Hematopoietic multipotent progenitor cell treated with erythropoietin and hydrocortisone succinate and interleukin-3 and kit ligand, for 4 days (in vitro differentiated cells): ENCODE results near the gene ARRDC1.
"Not testable (repeated sequence)": the region's sequence is repeated elsewhere in the genome, so short reads cannot be mapped to it uniquely, and the experiment has no call there.

Experiments used
- DNase-seq: peaks from one replicate; pipeline ENCODE4 v3.0.0-alpha.2; 2015

Gene ARRDC1

DNA sequence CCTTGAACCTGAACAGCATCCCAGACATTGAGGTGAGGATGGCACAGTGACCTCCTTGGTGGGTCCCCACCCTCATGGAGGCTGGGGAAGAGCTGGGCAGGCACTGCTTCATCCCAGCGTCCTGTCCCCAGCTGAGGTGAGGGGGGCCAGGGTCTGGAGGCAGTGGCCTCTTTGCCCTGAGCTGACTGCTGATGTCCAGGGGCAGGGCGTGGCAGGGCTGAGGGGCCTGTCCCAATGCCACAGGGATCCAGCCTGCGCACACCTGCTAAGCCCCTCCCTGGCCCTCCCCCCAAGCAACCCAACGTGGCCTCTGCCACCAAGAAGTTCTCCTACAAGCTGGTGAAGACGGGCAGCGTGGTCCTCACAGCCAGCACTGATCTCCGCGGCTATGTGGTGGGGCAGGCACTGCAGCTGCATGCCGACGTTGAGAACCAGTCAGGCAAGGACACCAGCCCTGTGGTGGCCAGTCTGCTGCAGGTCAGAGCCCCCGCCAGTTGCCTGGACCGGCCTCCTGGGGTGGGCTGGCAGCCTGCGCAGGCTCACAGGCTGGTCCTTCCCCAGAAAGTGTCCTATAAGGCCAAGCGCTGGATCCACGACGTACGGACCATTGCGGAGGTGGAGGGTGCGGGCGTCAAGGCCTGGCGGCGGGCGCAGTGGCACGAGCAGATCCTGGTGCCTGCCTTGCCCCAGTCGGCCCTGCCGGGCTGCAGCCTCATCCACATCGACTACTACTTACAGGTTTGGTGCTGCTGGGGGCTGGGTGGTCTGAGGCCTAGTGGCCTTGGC is 8.4 kb downstream of the ARRDC1 start:
- no peak for DNase-seq

DNA sequence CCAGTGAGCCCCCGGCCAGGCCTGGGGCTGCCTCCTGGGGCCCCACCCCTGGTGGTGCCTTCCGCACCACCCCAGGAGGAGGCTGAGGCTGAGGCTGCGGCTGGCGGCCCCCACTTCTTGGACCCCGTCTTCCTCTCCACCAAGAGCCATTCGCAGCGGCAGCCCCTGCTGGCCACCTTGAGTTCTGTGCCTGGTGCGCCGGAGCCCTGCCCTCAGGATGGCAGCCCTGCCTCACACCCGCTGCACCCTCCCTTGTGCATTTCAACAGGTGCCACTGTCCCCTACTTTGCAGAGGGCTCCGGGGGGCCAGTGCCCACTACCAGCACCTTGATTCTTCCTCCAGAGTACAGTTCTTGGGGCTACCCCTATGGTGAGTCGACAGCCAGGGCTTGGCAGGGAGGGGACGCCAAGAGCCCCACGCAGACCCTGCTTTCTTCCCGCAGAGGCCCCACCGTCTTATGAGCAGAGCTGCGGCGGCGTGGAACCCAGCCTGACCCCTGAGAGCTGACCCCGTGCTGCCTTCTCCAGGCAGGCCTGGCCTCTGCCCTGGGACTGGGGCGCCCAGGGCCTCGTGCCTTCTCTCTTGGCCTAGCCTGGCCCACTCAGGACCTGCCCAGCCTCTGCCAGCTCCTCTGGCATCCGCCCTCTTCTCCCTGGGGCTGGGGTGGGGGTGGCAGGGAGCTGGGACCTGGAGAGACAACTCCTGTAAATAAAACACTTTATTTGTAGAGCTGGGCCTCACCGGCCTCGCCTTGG is 9.3 kb downstream of the ARRDC1 start:
- DNase-seq: peak; percentile 45

DNA sequence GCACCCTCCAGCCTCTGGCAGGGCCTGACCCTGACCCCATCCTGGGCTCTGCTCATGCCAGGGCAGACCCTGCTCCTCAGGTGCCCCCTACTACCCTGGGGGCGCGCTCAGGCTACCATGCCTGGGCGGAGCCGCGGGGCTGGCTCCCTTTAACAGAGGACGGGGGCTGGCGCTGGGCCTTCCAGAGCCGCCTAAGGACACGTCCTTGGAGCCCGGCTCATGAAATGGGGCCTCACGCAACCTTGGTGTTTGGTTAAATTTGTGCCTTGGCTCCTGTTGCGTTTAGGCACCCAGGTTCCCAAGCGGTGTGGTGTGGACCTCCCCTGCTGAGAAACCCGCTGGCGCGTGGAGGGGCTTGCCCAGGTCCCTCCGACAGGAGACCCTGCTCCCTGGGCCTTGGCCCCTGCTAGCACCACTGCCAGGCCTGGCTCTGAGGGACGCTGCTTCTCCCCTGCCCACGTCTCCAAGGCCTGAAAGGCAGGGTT is 9.9 kb downstream of the ARRDC1 start:
- no peak for DNase-seq

DNA sequence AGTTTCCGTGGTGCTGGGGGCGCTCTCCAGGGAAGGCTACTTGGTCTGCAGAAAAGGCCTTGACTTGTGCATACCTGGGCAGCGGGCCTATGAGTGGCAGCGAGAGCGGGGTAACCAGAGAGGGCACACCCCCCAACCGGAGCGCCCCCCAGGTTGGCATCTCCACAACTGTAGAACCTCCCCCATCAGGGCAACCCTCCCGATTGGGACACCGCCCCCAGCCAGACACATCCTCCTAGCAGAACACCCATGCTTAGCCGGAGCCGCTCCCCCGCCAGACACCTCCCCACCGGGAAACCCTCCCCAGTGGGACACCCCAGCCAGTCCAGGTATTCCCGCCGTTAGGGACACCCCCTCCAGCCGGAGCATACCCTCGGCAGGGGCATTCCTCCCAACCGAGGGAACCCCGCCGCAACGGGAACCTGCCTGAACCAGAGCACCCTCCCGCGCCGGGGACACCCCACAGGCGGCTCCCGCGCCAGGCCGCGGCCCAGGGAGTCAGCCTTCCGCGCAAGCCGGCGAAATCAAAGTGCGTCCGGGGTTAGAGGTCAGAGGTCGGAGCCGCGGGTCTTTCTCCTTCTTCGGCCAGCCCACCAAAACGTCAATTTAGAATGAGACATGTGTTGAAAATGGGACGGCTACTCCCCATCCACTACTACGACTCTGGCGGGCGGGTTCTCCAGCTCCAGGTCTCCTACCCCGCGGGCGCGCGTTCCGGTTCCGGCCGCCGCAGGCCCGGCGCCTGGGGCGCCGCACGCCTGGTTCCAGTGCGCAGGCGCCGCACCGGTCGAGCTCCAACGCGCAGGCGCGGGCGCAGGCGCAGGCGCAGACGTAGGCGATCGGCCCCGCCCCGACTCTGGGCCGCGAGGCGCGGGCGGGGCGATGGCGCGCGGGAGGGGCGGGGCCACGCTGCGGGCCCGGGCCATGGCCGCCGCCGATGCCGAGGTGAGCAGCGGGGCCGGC is 12.9 kb downstream of the ARRDC1 start, which contains the start of gene EHMT1:
Gene EHMT1 (plus strand): TSS at position 901 of the 963 bp plus-strand sequence. CDS start 24 bp downstream, at position 925.
- peak; percentile 94 for DNase-seq

DNA sequence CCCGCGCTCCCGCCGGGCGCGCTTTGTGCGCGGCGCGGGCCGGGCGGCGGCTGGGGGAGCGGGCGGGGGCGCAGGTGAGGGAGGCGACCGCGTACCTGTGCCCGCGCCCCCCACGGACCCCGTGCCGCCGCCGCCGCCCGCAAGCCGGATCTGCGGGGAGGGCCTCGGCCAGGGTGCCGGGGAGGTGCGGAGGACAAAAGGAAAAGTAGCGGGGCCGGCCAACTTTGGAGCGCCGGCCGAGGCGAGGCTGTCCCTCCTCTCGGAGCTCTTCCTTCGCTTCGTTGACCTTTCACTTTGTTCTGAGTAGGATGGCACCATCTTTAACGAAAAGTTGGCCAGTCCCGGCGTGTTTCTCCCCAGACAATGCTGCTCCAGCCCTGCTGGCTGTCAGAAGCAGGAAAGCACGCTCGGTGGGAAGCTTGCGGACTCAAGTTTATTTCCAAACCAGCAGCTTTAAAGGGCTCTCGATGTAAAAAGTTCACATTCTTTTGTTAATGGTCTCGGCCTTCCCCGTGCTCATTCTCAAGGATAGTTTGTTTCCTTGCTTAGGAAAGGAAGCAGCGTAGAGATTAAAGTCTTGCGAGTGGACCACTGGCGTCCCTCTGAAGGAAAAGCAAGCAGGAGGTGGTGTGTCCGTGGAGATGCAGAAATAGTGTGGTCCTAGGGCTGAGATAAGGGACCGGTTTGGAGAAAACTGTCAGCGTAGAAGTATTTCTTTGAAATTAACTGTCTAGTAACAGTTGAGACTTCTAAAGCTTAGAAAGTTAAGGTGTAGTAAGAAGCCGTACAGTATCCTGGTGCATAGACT is 14.0 kb downstream of the ARRDC1 start:
- DNase-seq: peak; percentile 65

DNA sequence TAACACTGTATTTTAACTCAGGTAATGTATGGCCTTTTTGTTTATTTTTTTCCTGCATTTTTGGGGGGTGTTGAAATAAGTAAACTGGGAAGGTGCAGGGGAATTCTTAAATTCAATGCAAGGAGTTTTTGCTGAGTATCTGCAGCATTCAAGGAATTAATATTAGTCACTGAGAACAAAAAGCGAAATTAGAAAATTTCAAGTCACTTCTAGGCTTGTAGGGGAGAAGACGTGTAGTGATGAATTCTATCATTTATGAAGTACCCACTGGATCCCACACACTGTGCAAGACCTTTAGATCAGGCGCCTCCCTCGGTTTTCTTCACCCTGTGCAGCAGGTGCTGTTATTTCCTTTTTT is 14.5 kb downstream of the ARRDC1 start:
- DNase-seq: no peak

DNA sequence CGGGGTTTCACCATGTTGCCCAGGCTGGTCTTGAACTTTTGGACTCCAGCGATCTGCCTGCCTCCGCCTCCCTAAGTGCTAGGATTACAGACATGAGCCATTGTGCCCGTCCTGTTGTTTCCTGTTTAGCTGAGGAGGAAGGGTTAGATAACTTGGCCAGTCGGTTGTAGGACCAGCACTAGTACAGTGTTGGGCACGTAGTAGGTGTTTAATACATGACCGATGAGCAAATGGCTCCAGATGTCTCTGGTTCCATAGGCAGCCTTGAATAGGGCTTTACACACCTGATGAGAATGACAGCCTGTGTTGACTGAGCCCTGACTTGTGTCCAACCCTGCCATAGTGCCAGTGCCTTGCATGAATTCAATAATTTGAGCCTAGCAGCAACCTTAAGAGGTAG is 15.1 kb downstream of the ARRDC1 start:
- no peak for DNase-seq

DNA sequence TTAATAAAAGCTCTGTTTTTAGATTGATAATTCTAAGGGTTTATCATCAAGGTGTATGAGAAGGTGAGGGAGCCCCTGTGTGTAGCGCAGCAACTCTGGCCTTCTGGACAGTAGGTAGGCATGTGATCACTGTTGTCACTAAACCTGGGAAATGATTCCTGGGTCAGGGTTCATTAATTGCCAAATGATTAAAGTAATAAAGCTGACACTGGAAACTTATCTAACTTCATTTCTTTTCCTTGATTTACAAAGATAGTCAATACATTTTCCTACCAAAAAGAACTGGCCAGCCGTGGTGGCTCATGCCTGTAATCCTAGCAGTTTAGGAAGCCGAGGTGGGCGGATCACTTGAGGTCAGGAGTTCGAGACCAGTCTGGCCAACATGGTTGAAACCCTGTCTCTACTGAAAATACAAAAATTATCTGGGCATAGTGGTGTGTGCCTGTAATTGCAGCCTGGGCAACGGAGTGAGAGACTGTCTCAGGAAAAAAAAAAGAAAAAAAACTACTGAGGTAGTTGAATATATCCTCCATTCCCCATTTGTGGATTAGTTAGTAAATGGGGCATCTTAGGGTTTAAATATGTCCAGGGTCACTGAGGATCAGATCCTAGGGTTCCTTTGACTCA is 15.8 kb downstream of the ARRDC1 start:
- peak; percentile 74 for DNase-seq

DNA sequence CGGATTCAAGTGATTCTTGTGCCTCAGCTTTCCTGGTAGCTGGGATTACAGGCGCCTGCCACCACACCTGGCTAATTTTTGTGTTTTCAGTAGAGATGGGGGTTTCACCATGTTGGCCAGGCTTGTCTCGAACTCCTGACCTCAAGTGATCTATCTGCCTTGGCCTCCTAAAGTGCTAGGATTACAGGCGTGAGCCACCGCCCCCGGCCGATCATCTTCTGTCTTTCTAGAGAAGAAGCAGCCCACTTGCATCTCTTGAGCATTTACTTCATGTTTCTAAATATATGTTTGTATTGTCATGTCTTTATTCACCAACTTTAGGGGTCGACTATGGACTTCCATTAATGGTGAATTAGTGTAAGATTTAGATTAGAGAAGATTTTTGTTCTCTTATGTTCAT is 16.7 kb downstream of the ARRDC1 start:
- not testable (repeated sequence) for DNase-seq

DNA sequence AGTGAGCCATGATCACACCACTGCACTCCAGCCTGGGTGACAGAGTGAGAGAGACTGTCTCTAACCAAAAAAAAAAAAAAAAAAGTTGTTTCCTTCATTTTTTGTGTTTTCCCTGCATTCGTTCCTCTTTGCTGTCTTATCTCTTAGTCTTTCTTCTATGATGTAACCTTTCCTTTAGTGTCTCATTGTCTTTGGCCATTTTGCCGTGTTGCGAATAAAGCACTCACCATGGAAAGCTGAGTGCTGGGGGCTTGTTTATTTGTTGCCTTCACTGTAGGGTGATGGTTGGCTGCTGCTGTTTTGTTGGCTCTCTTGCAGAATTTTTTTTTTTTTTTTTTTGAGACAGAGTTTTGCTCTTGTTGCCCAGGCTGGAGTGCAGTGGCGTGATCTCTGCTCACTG is 21.0 kb downstream of the ARRDC1 start:
- DNase-seq: peak; percentile 60

DNA sequence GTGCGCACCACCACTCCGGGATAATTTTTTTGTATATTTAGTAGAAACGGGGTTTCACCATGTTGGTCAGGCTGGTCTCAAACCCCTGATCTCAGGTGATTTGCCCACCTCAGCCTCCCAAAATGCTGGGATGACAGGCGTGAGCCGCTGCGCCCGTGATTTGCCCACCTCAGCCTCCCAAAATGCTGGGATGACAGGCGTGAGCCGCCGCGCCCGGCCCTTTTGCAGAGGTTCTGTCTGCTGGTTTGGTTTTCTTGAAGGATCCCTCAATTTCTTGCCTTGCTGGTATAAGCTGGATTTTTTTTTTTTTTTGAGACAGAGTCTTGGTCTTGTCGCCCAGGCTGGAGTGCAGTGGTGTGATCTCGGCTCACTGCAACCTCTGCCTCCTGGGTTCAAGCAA is 21.9 kb downstream of the ARRDC1 start:
- DNase-seq: not testable (repeated sequence)

DNA sequence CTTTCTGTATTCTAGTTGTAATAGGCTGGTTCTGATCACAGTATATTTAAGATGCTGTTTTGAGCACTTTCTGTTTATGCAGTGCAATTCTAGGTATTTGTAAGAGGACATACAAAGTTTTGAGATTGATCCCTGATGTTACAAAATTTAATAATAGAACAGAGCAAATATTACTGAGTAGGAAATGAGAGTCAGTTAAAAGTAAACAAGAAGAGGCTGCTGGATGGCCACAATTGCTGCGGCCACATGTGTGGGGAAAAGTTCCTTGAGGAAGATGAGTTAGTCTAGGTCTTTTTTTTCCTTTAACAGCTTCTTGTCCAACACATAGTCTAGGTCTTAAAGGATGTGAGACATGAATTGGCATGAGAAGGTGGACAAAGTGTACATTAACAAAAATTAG is 24.6 kb downstream of the ARRDC1 start:
- no peak for DNase-seq

DNA sequence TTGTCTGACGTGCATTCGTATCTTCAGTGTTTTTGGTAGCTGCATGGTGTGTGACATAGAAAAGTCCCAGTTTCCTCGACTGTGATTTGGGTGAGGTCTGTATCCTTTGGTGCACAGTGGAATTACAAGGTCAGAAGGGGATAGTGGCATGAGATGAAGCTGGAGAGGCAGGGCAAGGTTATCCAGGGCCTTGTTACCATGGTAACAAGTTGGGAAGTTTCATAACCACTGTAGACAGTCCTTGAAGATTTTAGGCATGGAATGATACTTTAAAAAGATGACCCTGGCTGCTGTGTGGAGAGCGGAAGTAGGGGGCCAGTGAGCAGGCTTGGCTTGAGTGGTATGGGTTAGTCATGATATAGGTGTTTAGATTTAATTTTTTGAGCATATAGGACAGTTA is 25.2 kb downstream of the ARRDC1 start:
- no peak for DNase-seq

DNA sequence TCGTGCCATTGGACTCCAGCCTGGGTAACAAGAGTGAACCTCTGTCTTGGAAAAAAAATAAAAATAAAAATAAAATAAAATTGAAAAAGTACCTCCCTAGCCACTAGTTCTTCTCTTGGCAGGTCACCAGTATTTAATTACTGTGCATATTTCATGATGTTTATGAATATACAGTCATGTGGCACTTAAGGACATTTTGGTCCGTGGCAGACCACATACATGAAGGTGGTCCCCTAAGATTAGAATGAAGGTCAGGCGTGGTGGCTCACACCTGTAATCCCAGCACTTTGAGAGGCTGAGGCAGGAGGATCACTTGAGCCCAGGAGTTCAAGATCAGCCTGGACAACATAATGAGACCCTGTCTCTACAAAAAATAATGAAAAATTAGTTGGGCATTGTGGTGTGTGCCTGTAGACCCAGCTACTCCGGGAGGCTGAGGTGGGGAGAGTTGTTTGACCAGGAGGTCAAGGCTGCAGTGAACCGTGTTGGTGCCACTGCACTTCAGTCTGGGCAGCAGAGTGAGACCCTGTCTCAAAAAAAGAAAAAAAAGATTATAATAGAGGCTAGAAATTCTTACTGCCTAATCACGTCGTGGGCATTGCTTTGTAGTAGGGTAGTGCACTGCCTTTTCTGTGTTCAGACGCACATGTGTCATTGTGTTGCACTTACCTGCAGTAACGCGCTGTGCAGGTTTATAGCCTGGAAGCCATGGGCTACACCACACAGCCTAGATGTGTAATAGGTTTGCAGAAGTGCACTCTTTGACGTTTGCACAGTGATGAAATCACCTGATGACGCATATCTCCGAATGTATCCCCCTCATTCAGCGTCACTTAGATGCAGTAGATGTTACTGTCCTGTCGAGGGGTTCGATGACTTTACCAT is 26.1 kb downstream of the ARRDC1 start:
- no peak for DNase-seq

DNA sequence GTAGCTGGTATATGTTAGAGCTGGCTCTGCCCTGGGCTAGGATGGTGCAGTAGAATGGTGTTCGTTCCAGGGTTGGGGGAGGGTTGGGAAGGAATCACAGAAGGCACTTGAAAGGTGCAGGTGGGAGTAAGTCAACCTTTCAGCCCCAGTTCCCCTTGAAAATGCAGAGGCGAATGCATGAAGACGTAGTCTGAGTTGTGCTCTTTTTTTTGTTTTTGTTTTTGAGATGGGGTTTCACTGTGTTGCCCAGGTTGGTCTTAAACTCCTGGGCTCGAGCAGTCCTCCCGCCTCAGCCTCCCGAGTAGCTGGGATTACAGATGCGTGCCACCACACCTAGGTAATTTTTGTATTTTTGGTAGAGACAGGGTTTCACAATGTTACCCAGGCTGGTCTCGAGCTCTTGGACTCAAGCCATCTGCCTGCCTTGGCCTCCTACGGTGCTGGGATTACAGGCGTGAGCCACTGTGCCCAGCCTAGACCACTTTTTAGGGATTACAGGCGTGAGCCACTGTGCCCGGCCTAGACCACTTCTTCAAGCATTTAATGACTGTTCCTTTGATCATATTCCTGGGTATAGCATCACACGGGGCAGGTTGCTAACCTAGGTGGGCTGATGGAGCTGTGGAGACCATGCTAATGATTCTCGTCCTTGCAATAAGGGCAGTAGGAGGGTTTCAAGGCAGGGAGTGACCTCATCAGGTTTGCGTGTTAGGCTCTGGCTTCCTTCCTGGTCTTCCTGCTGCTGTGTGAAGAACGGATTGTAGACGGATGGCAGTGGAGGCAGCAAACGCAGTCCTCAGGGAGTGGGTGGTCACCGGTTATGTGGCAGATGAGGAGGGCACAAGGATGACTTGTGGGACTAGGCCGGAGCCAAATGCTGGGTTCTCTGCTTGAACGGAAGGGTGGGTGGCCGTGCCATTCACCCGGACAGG is 27.0 kb downstream of the ARRDC1 start:
- DNase-seq: no peak

DNA sequence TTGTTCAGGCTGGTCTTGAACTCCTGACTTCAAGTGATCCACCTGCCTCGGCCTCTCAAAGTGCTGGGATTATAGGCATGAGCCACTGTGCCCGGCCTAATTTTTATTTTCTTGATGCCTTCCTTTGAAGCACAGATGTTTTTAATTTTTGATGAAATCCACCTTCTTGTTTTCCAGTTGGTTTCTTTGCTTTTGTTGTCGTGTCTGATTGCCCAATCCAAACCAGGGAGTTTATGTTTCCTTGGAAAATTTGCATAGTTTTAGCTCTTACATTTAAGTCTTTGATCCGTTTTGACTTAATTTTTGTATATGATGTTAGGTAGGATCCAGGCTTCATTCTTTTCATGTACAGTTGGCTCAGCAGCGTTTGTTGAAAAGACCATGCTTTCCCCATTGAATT is 28.5 kb downstream of the ARRDC1 start:
- DNase-seq: no peak

DNA sequence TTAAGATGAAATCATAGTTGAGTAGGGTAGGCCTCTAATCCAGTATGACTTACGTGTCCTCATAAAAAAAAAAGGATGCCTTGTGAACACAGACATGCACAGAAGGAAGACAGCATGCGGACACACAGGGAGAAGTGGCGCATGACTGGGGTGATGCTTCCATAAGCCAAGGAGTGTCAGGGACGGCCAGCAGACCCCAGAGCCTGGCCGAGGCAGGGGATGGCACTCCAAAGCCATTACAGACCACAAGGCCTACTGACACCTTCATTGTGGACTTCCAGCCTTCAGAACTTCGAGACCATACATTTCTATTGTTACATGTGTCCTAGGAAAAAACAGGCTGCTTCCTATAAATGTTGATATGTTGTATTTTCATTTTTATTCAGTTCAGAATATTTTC is 33.2 kb downstream of the ARRDC1 start:
- no peak for DNase-seq

DNA sequence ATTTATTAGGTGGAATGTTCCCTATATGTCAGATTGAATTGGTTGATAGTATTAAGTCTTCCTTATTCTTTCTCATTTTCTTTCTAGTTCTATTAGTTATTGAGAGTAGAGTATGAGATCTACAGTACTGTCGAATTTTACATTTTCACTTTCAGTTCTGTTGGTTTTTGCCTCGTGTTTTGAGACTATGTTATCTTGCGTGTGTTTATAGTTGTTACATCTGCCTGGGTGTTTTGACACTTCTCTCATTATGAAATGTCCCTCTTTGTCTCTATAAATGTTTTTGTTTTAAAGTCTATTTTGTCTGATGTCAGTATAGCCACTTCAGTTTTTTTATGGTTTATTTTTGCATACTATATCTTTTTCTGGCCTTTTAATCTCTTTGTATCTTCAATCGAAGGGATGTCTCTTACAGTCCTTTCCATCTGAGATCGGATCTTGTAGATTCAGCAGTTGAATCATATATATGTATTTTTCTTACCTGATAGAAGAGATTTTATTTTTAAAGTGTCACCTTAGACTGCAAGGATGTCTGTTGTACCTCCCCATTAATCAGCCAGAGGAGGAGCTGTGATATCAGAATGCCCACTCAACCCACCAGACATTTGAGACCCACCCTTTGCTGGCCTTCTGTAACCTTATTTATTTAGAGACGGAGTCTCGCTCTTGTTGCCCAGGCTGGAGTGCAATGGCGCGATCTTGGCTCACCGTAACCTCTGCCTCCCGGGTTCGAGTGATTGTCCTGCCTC is 34.0 kb downstream of the ARRDC1 start:
- peak; percentile 53 for DNase-seq

DNA sequence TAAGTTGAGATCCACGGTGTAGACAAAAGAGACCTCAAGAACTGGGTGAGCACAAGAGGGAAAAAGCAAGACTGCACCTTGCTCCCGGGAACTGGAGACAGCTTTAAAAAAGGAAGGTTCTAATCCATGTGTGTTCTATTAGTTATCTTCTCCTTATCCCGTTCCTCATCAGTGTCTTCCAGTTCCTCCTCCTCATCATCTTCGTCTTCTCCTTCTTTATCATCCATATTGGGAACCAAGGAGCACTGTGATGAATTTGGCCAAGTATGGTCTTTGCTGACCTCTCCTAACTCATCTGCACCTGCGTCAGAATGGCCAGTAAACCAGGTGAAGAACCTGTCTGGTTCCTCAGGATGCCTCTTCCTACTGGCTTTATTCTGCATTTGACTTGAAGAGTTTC is 35.4 kb downstream of the ARRDC1 start:
- no peak for DNase-seq
